Fibroblast of upper back skin (primary cell): Measurements from ENCODE around the gene LINC01488.
A peak's percentile ranks its signal among the peaks of the same experiment; 100 is the strongest.

Experiments
- DNase-seq: peaks from one replicate; pipeline ENCODE4 v3.0.0-alpha.2; 2013

LINC01488 gene

DNA sequence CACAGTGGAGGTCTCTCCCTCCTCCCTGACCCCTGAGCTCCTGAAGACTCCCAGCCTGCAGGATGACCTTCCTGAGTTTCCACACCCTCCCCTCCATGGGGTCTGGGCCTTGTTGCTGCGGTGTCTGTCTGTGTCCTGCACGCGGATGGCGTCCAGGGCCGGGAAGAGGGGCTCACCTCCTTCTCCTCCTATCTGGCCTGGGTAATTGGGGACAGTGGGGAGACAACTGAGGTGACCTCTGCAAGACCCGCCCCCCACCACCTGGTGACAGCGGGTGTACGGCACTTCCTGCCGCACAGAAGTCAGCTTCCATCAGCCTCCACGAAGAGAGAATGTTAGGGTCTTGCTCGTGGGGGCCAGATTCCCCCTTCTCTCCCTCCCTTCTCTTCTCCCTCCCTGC, 31.7 kb downstream of the LINC01488 start:
- DNase-seq: no peak

GRCh38 chr11:69513663-69514224, 32.3 kb downstream of the LINC01488 start:
- no peak for DNase-seq

- DNase-seq: no peak
These were observed 33.3 kb downstream of the LINC01488 start for GRCh38 chr11:69514771-69515170.

DNA sequence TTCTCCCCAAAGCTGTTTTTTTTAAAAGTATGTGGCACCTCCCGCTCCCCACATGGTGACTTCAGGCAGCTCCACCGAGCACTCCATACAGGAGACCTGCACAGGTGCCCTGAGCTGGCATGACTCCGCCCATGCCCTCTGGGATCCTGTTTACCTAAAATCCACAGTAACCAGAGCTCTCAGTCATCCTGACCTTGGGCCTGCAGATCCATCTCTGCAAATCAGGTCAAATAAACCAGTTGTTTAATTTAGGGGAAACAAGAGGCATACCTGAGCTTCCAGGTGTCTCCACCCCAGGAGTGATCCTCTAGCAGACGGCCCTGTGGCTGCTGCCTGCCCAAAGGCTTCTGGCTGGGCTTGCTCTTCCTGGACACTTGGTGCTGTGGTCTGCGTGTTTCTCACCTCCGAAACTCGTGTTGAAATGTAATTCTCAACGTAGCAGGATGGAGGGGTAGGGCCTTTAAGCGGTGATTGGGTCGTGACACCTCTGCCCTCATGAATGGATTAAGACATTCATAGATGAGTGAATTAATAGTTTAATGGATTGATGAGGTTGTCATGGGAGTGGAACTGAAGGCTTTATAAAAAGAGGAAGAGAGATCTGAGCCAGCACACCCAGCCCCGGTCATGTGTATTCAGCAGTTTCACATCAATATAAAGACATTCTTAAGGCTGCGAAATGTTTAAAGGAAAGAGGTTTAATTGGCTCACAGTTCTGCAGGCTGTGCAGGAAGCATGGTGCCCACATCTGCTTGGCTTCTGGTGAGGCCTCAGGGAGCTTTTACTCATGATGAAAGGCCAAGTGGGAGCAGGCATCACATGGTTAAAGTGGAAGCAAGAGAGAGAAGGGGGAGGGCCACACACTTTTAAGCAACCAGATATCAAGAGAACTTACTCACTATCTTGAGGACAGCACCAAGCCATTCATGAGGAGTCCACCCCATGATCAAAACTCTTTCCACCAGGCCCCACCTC, 34.1 kb downstream of the LINC01488 start:
- no peak for DNase-seq

DNA sequence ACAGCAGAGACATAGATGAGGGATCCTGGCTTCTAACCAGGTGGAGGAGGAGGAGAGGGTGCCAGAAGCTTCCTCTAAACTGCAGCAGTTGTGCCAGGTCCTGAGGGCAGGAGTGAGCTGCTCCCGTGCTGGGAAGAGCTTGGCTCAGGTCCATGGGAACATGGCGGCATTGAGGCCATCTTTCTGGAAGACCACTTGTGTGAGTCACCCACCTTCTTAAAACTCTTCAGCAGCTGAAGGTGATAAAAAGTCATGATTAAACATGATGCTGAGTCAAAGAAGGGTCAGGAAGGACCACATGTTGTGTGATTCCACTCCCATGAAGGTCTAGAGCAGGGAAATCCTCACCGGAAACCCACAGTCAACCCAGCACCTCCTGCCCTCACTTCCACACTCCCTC, 35.1 kb downstream of the LINC01488 start:
- DNase-seq: peak; percentile 61

GRCh38 chr11:69518081-69518950, 36.9 kb downstream of the LINC01488 start:
- peak; percentile 97 for DNase-seq

GRCh38 chr11:69520186-69520916, 38.9 kb downstream of the LINC01488 start:
- DNase-seq: peak; percentile 28

DNA sequence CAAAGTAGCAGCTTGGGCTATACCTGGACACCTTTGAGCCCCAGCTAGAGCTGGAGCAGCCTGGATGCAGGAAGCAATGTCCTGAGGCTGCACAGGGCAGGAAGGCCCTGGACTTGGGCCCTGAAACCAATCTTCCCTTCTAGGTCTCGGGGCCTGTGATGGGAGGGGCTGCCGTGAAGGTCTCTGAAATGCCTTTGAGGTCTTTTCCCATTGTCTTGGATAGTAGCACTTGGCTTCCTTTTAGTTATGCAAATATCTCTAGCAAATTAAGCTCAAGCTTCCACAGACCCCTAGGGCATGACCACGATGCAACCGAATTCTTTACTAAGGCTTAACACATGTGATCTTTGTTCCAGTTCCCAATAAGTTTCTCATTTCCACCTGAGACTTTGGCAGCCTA, 40.0 kb downstream of the LINC01488 start:
- no peak for DNase-seq

GRCh38 chr11:69523453-69523852, 42.0 kb downstream of the LINC01488 start:
- DNase-seq: no peak

GRCh38 chr11:69524291-69524882, 42.9 kb downstream of the LINC01488 start:
- peak; percentile 25 for DNase-seq

- no peak for DNase-seq
These were observed 43.5 kb downstream of the LINC01488 start for GRCh38 chr11:69524991-69525411.

DNA sequence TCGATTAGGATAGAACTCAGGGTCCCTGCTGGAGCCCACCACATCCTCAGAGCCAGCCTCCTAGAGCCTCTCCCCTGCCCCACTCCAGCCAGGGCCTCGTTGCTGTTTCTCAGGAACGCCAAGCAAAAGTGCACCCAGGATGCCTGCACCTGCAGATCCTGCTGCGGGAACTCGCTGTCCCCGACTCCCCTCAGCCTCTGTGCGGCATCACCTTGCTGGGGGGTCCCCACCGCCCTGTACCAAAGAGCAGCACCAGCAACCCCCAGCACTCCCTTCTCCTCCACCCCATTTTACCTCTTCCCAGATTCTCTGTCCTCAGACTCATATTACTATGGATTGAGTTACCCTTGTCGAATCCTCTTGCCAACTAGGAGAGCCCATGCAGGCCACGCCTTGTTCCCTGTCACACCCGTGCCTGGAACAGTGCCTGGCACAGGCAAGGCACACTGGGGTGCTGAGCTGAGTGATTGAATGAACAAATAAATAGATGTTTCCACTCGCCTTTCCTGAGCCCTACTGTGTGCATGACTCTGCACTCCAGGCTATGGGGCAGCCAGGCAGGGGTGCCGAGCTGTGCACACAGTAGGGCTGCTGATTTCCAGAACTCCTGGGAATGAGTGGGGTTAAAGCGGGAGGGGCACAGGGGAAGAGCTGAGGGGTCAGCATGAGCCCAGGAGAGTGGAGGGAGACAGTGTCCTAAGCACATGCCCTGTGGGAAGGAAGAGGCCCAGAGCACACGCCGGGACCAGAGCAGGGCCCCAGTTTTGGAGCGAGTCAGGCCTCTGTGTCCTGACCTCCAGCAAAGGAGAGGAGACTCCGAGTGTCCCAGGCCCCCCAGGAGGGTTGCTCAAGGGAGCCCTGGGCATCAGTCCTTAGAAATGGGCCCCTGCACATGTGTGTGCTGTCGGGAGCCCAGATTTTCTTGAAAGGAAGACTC, 44.3 kb downstream of the LINC01488 start:
- DNase-seq: no peak

- DNase-seq: no peak
These were observed 45.0 kb downstream of the LINC01488 start for GRCh38 chr11:69526453-69526810.

- DNase-seq: no peak
These were observed 47.5 kb downstream of the LINC01488 start for GRCh38 chr11:69529001-69529400.

DNA sequence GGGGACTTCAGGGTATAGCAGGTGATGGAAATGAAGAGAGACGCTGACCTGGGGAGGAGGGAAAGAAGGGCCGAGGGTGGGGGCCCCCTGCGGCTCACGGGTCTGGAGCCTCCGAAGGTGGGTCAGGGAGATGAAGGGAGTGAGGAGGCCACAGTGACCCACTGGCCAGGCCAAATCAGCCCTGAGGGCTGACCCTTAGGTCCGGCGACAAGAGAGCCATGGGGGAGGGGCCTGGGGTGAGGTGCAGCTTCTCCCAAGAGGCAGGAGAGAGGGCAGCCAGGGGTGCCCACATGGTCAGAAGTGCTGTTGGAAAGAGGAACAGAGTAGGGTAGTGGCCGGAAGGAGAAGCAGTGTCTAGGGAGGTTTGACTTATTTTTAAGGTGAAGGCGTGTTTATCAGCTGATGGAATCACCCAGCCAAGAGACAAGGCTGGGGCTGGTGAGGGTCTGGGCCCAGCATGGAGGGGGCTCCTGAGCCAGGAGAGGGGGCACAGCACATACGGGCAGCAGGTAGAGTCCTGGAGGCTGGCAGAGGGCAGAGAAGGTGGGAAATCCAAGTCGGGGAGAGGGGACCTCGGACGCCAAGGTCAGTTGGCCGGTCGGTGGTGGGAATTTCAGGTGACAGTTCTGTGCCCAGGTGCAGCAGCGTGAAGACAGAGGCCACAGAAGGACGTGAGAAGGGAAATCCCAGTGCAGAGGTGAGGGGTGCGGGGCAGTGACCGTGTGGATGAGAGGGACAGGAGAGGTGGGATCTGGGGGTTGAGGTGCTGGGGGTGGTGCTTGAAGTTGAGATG, 49.0 kb downstream of the LINC01488 start:
- no peak for DNase-seq

DNA sequence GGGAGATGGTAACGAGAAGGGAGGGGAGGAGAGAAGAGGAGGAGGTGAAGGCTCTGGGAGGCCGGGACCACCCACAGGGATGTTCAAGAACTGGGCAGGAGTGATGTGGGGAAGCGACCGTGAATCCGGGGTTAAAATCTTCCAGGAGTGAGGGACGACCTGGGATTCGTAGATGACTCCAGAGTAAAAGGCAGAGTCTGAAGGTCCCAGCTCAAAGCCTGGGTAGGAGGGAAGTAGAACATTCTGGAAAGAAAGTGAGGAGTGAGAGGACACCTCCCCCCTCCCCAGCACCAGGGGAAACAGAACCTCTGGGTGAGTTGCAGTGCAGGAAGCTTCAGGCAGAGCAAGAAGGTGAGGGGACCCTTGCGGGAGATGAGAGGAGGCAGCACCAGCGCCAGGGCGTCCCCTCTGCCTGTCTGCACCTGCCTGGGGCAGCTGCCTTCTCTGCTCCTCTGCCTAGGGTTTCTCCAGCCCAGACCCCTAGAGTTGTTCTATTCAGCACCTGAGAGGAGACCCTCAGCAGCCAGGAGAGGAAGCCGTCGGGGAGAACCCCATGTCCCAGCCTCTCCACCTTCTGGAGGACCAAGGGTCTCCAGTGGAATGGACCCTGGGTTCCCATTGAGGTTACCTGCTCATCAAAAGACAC, 49.7 kb downstream of the LINC01488 start:
- no peak for DNase-seq

GRCh38 chr11:69531717-69532088, 50.2 kb downstream of the LINC01488 start:
- no peak for DNase-seq

- no peak for DNase-seq
These were observed 52.1 kb downstream of the LINC01488 start for GRCh38 chr11:69533296-69534165.

DNA sequence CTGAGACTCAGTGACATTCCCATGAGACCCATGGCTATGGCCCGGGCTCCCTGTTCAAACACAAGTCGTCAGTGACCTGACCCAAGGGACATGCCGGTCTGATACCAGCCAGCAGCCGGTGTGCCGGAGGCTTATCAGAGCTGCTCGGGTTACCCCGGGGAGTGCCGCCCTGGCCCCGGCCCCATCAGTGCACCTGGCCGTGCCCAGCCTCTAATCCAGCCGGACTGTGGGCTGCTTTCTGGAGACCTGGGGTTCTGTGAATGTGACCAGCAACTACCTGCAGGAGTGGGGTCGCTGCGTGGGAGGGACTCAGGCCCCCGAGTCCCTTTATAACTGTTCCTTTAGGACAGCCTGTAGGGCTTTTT, 52.7 kb downstream of the LINC01488 start:
- DNase-seq: no peak
